ENCODE measurements around the gene CRACR2B.

DNA sequence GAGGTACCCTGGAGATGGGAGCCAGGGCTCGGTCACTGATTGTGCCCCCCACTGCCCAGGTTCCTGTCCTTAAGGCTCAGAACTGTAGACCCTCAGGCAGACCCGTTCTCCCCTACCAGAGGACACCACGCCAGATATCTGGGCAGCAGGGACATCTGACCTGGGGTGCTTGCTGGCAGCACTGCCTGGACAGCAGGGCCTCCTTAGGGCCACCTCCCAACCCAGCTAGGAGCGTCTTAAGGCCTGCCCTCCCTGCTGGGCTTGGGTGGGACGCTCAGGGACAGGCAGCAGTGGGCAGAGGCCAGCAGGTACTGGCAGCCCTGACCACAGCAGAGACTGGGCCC is 11.5 kb downstream of the CRACR2B start:
- TF ChIP-seq POLR2AphosphoS5 (IDR thresholded peaks at IDR 0.05; ENCODE audit: low read depth, low read length) (peak; percentile 57; the same call in 1 of the 2 replicates), TAF1 (IDR thresholded peaks at IDR 0.05; ENCODE audit: borderline replicate concordance, insufficient read depth, low read length) (no peak), SIN3A (IDR thresholded peaks at IDR 0.05; ENCODE audit: borderline replicate concordance, insufficient read depth, low read length) (no peak)
- TF ChIP-seq, protein P1, sequence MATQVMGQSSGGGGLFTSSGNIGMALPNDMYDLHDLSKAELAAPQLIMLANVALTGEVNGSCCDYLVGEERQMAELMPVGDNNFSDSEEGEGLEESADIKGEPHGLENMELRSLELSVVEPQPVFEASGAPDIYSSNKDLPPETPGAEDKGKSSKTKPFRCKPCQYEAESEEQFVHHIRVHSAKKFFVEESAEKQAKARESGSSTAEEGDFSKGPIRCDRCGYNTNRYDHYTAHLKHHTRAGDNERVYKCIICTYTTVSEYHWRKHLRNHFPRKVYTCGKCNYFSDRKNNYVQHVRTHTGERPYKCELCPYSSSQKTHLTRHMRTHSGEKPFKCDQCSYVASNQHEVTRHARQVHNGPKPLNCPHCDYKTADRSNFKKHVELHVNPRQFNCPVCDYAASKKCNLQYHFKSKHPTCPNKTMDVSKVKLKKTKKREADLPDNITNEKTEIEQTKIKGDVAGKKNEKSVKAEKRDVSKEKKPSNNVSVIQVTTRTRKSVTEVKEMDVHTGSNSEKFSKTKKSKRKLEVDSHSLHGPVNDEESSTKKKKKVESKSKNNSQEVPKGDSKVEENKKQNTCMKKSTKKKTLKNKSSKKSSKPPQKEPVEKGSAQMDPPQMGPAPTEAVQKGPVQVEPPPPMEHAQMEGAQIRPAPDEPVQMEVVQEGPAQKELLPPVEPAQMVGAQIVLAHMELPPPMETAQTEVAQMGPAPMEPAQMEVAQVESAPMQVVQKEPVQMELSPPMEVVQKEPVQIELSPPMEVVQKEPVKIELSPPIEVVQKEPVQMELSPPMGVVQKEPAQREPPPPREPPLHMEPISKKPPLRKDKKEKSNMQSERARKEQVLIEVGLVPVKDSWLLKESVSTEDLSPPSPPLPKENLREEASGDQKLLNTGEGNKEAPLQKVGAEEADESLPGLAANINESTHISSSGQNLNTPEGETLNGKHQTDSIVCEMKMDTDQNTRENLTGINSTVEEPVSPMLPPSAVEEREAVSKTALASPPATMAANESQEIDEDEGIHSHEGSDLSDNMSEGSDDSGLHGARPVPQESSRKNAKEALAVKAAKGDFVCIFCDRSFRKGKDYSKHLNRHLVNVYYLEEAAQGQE (IDR thresholded peaks at IDR 0.05; ENCODE audit: insufficient read depth in 1 of 2, low read depth in 2 of 2, low read length in 2 of 2) = no peak

Measured in PFSK-1 (cell line).